ENCODE results near the gene EIF3A. TPM values are rescaled to one million over a fixed set of nuclear protein-coding genes. Genes with fewer than 3 reads are reported as not detected.

The EIF3A gene
- total RNA-seq, 3 donors from 2014 or later, result 188 to 194 (median 194) TPM

GRCh38 chr10:118994321-118994720 is 86.3 kb downstream of the EIF3A start:
- Mint-ChIP-seq H3K36me3 (ENCODE audit: insufficient read depth) (no peaks in the 10 kb centered on the region), H3K4me3 (no peak overlapping the region), H3K27me3 (ENCODE audit: low read depth) (peaks cover 5% of the 10 kb centered on the region), H3K9me3 (no peaks in the 10 kb centered on the region), H3K4me1 (ENCODE audit: low read depth) (no peaks in the 10 kb centered on the region)
- ATAC-seq (no peak), DNase-seq (no peak)

- Mint-ChIP-seq H3K36me3 (ENCODE audit: insufficient read depth) (no peaks in the 10 kb centered on the region), H3K4me1 (ENCODE audit: low read depth) (no peaks in the 10 kb centered on the region), H3K9me3 (no peaks in the 10 kb centered on the region), H3K4me3 (no peak overlapping the region), H3K27me3 (ENCODE audit: low read depth) (peaks cover 3% of the 10 kb centered on the region)
- ATAC-seq, result peak in 1 of 2 donors; percentile 18
- DNase-seq, result no peak
Measured at GRCh38 chr10:118993214-118993613, 87.4 kb downstream of the EIF3A start.

- ATAC-seq (no peak), DNase-seq (no peak)
- H3K9me3 Mint-ChIP-seq, result no peaks in the 10 kb centered on the region
- H3K4me1 Mint-ChIP-seq (ENCODE audit: low read depth), result peaks cover 1% of the 10 kb centered on the region
- peaks cover 3% of the 10 kb centered on the region for H3K27me3 Mint-ChIP-seq (ENCODE audit: low read depth)
- no peaks in the 10 kb centered on the region for H3K36me3 Mint-ChIP-seq (ENCODE audit: insufficient read depth)
- no peak overlapping the region for H3K4me3 Mint-ChIP-seq
Measured at GRCh38 chr10:118992496-118992895, 88.1 kb downstream of the EIF3A start.

GRCh38 chr10:118990326-118990725 is 90.3 kb downstream of the EIF3A start:
- Mint-ChIP-seq H3K27me3 (ENCODE audit: low read depth) (peaks cover 3% of the 10 kb centered on the region), H3K36me3 (ENCODE audit: insufficient read depth) (no peaks in the 10 kb centered on the region), H3K4me3 (no peak overlapping the region), H3K9me3 (peaks cover 5% of the 10 kb centered on the region), H3K4me1 (ENCODE audit: low read depth) (peaks cover 9% of the 10 kb centered on the region)
- ATAC-seq, result no peak
- DNase-seq, result no peak

GRCh38 chr10:118986815-118987790 is 93.5 kb downstream of the EIF3A start:
- H3K27me3 Mint-ChIP-seq (ENCODE audit: low read depth), result no peaks in the 10 kb centered on the region
- no peak overlapping the region for H3K4me3 Mint-ChIP-seq
- H3K9me3 Mint-ChIP-seq, result peaks cover 20% of the 10 kb centered on the region
- DNase-seq (no peak), ATAC-seq (peak; percentile 14 to 35)
- peaks cover 2% of the 10 kb centered on the region for H3K36me3 Mint-ChIP-seq (ENCODE audit: insufficient read depth)
- H3K4me1 Mint-ChIP-seq (ENCODE audit: low read depth), result peaks cover 9% of the 10 kb centered on the region

- H3K9me3 Mint-ChIP-seq, result peaks cover 20% of the 10 kb centered on the region
- DNase-seq (no peak), ATAC-seq (no peak)
- peaks cover 9% of the 10 kb centered on the region for H3K4me1 Mint-ChIP-seq (ENCODE audit: low read depth)
- H3K4me3 Mint-ChIP-seq, result no peak overlapping the region
- H3K36me3 Mint-ChIP-seq (ENCODE audit: insufficient read depth), result peaks cover 2% of the 10 kb centered on the region
- H3K27me3 Mint-ChIP-seq (ENCODE audit: low read depth), result peaks cover 3% of the 10 kb centered on the region
Measured at GRCh38 chr10:118985576-118985975, 95.0 kb downstream of the EIF3A start.

Other genes with a start within 250 kb of the EIF3A start
- gene NANOS1, start 51.1 kb downstream of the EIF3A start, total RNA-seq, result under 1 TPM; 0.08 to 0.15 (median 0.11) TPM
- 10 to 100 TPM; 12.7 to 15.3 (median 13.8) TPM for gene DENND10, start 23.3 kb upstream of the EIF3A start, total RNA-seq
- gene SFXN4, start 84.9 kb upstream of the EIF3A start, total RNA-seq, result 10 to 100 TPM; 65.3 to 90.1 (median 72.8) TPM
- 100 to 1,000 TPM; 155 to 182 (median 167) TPM for gene PRDX3, start 98.0 kb upstream of the EIF3A start, total RNA-seq
- 10 to 100 TPM; 14.0 to 15.6 (median 15.3) TPM for gene GRK5, start 126.8 kb upstream of the EIF3A start, total RNA-seq

Data from activated T-cell treated with anti-CD3 and anti-CD28 coated beads, Interleukin-2, amount 50 U/mL, for 4 hours (primary cell).